GM18873 (cell line): ENCODE results near the gene EEF1A2.
"Not testable (repeated sequence)": the region's sequence is repeated elsewhere in the genome, so short reads cannot be mapped to it uniquely, and the experiment has no call there.

ENCODE experiments used
- ATAC-seq: cut with Tn5 transposase; IDR thresholded peaks from one replicate; pipeline ENCODE4 v1.9.1; 2021; ENCODE audit warnings: mild to moderate bottlenecking, moderate library complexity, moderate number of reproducible peaks; ENCODE audit not compliant: unreplicated experiment, low FRiP score

Gene EEF1A2

DNA sequence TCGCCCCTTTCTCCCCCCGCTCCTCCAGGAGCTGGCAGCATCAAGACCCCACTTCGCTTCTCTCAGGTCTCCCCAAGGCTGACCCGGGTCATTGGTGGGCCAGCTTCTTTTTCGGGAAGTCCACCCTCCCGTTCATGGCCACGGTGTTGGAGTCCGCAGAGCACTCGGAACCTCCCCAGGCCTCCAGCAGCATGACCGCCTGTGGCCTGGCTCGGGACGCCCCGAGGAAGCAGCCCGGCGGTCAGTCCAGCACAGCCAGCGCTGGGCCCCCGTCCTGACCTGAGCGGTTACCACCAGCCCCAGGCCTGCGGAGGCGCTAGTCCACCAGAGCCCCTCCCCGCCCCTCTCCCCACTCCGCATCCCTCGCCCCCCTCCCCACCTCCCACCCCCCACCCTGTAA lies 22.7 kb upstream of the EEF1A2 start:
- no peak for ATAC-seq

DNA sequence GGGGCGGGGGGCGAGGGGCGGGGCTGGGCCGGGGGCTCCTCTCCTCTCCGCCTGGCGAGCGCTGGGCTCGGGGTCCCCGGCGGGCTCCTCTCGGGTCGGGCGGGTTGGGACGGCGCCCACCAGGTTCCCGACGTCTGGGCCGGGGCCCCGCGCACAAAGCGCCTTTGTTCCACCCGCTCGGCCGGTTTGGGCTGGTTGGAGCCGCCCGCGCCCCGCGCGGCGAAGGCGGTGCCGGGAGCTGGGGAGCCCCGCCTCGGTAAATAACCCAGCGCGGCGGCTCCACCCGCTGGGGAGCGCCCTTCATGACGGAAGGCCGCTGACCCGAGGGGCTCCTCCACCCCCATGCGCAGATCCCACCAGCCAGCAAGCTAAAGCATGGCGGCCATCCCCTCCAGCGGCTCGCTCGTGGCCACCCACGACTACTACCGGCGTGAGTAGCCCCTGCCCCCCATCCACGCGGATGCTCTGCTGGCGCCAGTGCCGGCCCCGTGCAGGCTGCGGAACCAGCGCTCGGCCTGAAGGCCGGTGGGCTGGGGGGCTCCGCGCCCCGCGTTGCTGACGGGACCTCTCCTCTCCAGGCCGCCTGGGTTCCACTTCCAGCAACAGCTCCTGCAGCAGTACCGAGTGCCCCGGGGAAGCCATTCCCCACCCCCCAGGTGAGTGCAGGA lies 22.2 kb upstream of the EEF1A2 start:
- peak; percentile 26 for ATAC-seq

GRCh38 chr20:63520504-63520933 lies 21.6 kb upstream of the EEF1A2 start, which contains the start of gene PPDPF:
Gene PPDPF (plus strand): TSS chr20:63520765. CDS start chr20:63521309, 544 bp downstream.
- ATAC-seq: peak; percentile 52

- ATAC-seq: peak; percentile 21
These were observed 21.0 kb upstream of the EEF1A2 start for GRCh38 chr20:63519668-63520503.

DNA sequence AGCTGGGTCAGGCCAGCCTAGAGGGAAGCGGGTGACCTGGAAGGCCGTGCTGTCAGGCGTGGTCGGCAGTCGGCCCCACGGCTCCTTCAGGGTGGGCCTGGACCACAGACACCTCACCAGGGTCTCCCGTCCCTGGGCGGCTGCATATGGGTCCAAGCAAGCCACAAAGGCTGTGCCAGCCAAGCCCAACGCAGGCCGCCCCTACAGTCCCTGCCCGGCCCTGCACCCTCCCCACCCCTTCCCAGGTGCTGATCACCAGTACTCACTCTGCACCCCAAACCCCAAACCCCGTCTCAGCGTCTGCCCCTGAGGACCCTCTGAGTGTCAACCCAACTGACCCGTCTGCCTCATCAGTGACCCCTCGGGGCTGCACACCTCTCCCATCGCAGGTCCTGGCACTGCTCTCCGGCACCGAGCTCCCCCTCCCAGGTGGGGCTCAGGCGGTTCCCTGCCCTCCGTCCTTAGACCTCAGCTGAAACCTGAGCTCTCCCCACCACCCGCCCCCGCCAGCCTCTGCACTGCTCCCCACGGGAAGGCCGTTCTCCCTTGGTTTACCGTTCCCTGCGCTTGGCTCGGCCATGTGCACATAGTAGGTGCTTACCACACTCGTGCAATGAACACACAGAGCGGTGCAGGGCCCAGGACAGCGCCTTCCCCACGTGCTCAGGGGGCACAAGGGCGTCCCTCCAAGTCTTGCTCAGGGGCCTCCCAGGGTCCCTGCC lies 20.2 kb upstream of the EEF1A2 start:
- no peak for ATAC-seq

DNA sequence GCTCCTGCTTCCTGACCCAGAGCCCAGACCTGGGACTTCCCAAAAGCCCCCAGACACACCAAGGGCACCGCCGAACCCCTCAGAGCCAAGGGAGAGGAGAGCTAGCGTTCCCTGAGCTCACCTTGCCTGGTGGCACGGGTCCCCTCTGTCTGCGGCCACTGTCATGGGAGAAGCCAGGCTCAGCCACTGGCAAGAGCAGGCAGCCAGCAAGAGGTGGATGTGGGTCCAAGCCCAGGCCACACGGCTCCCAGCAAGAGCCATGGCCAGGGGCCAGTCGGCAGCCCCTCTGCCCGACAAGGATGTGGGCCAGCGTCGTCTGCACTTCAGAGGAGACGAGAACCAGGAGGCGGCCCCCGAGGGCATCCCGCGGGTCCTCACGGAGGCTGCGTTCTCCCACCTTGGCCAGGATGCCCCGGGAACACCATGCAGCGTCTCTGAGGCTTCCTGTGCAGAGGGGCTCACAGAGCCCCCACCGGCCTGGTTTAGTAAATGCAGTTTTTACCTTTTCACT lies 19.5 kb upstream of the EEF1A2 start:
- no peak for ATAC-seq

GRCh38 chr20:63517376-63518309 lies 18.8 kb upstream of the EEF1A2 start:
- no peak for ATAC-seq

- not testable (repeated sequence) for ATAC-seq
These were observed 15.6 kb upstream of the EEF1A2 start for GRCh38 chr20:63514520-63514919.

- no peak for ATAC-seq
These were observed 14.3 kb upstream of the EEF1A2 start for GRCh38 chr20:63513207-63513606.

DNA sequence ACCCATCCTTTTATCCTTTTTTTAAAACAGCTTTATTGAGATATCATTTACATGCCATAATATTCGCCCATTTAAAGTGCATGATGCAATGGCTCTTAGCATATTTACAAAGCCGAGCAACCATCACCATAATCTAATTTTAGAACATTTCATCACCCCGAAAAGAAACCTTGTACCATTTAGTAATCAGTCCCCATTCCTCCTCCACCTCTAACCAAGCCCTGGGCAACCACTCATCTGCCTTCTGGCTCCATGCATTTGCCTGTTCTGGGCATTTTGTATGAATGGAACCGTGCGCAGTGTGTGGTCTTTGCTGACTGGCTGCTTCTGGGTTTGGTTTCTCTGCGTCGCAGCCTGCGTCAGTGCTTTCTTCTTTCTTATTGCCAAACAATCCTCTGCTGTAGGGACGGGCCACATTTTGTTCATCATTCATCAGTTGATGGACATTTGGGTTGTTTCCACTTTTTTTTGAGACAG lies 10.2 kb upstream of the EEF1A2 start:
- no peak for ATAC-seq

GRCh38 chr20:63508072-63508768 lies 9.3 kb upstream of the EEF1A2 start:
- ATAC-seq: no peak

DNA sequence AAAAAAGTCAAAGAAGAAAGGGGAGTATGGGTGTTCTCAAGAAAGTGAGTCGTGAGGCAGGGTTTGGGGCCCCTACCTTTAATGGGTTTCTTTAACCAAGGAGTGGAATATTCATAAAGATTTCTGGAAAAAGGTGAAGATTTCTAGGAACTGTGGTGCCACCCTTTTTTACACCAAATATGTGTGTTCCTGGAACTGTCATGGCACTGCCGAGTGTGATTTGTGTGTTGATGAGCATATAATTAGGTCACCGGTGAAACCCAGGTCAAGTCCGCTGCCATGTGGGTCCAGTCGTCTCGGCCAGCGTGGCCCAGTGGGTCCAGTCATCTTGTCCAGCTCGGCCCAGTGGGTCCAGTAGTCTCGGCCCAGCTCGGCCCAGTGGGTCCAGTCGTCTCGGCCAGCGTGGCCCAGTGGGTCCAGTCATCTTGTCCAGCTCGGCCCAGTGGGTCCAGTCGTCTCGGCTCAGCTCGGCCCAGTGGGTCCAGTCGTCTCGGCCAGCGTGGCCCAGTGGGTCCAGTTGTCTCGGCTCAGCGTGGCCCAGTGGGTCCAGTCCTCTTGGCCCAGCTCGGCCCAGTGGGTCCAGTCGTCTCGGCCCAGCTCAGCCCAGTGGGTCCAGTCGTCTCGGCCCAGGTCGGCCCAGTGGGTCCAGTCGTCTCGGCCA lies 8.3 kb upstream of the EEF1A2 start:
- no peak for ATAC-seq

- ATAC-seq: no peak
These were observed 6.8 kb upstream of the EEF1A2 start for GRCh38 chr20:63505723-63506122.

DNA sequence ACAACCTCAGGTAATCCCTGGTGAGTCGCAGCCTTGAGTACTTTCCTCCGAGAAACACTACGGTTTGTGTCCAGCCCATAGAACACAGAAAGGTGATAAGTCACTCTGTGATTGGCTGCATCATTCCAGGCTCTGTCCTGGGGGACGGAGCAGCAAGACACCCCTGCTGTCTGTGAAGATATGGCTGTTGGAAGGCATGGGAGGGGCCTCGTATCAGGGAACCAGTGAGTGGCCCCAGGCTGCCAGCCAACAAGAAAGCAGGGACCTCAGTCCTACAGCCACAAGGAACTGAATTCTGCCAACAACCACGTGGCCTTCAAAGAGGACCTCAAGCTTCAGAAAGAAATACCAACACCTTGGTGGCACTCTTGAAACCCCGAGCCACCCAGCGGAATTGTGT lies 6.4 kb upstream of the EEF1A2 start:
- no peak for ATAC-seq

- no peak for ATAC-seq
These were observed 5.8 kb upstream of the EEF1A2 start for GRCh38 chr20:63504642-63505041.

GRCh38 chr20:63503524-63503923 lies 4.6 kb upstream of the EEF1A2 start:
- ATAC-seq: no peak

- ATAC-seq: no peak
These were observed 3.8 kb upstream of the EEF1A2 start for GRCh38 chr20:63502671-63503172.
